ENCODE measurements around the gene COPS9. TPM values are rescaled to one million over a fixed set of nuclear protein-coding genes. Genes with fewer than 3 reads are reported as not detected.

Gene COPS9
- total RNA-seq, 2 donors from 2014 or later = 156 to 179 TPM

DNA sequence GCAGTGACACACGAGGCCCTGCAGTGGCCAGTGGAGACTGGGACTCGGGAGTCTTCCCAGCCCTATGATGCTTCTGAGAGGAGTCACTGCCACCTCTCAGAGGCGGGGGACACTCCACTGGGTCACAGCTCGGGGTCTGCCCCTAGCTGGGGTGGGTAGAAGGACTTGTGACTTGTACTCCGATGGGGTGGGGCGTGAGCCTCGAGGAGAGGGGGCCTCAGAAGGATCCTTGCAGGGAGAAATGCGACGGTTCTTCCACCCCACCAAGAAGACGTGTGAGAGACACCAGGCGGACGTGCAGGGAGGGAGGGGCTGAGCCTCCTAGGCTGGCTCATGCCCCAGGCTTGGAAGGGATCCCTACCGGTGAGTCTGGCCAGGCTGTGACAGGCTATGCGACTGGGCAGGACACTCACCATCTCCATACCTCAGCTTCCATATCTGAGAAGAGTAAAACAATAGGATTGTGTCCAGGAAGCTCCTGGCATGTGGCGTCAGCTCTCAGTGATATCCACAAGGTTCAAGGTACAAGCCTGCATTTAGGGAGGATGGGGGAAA lies 15.4 kb upstream of the COPS9 start:
- TF ChIP-seq POLR2A (IDR thresholded peaks at IDR 0.05) (no peak), CTCF (IDR thresholded peaks at IDR 0.05) (no peak), POLR2AphosphoS5 (IDR thresholded peaks at IDR 0.05) (no peak)
- WGBS = 29% methylated on average over 15 of the region's 15 CpGs
- no peaks in the 10 kb centered on the region for H3K27me3 ChIP-seq (replicated peaks; ENCODE audit: insufficient read depth)
- H3K27ac ChIP-seq = no peak overlapping the region
- H3K4me3 ChIP-seq = no peak overlapping the region
- intact Hi-C loops (cut with DNase I) = no loop called here
- H3K36me3 ChIP-seq = no peaks in the 10 kb centered on the region
- no peaks in the 10 kb centered on the region for H3K9me3 ChIP-seq
- H3K4me1 ChIP-seq (replicated peaks) = no peaks in the 10 kb centered on the region
- DNase-seq (ENCODE audit: low spot score) = no peak

GRCh38 chr2:240149943-240150784 lies 14.1 kb upstream of the COPS9 start:
- TF ChIP-seq CTCF (IDR thresholded peaks at IDR 0.05) = peak; percentile 13 to 59 (median 36)
- no peak for TF ChIP-seq POLR2AphosphoS5 (IDR thresholded peaks at IDR 0.05)
- DNase-seq (ENCODE audit: low spot score) = no peak
- 36% methylated on average over 12 of the region's 12 CpGs for WGBS
- Histone ChIP-seq H3K36me3 (no peaks in the 10 kb centered on the region), H3K4me3 (no peak overlapping the region), H3K27ac (no peak overlapping the region), H3K4me1 (replicated peaks) (no peaks in the 10 kb centered on the region), H3K27me3 (replicated peaks; ENCODE audit: insufficient read depth) (no peaks in the 10 kb centered on the region), H3K9me3 (no peaks in the 10 kb centered on the region)
- intact Hi-C loops (cut with DNase I) = no loop called here

- no peak for DNase-seq (ENCODE audit: low spot score)
- Histone ChIP-seq H3K27me3 (replicated peaks; ENCODE audit: insufficient read depth) (no peaks in the 10 kb centered on the region), H3K4me1 (replicated peaks) (no peaks in the 10 kb centered on the region), H3K36me3 (no peaks in the 10 kb centered on the region), H3K9me3 (no peaks in the 10 kb centered on the region), H3K4me3 (no peak overlapping the region), H3K27ac (no peak overlapping the region)
- TF ChIP-seq POLR2AphosphoS5 (IDR thresholded peaks at IDR 0.05) (no peak), CTCF (IDR thresholded peaks at IDR 0.05) (no peak), POLR2A (IDR thresholded peaks at IDR 0.05) (no peak)
- WGBS = 84% methylated on average over 20 of the region's 20 CpGs
- intact Hi-C loops (cut with DNase I) = no loop called here
Measured at GRCh38 chr2:240147911-240148587, 11.9 kb upstream of the COPS9 start.

DNA sequence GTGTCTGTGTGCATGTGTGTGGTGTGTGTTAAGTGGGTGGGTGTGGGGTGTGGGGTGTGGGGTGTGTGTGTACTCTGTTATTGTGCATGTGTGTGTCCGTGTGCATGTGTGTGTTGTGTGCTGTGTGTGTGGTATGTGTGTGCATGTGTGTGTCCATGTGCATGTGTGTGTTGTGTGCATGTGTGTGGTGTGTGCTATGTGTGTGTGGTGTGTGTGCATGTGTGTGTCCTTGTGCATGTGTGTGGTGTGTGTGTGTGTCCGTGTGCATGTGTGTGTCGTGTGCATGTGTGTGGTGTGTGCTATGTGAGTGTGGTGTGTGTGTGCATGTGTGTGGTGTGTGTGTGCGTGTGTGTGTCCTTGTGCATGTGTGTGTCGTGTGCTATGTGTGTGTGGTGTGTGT lies 11.3 kb upstream of the COPS9 start:
- intact Hi-C loops (cut with DNase I) = no loop called here

More for the DNA sequence above, 11.3 kb upstream of the COPS9 start:
- no peak overlapping the region for H3K27ac ChIP-seq
- DNase-seq (ENCODE audit: low spot score) = no peak
- H3K4me1 ChIP-seq (replicated peaks) = no peaks in the 10 kb centered on the region
- H3K4me3 ChIP-seq = no peak overlapping the region
- TF ChIP-seq POLR2AphosphoS5 (IDR thresholded peaks at IDR 0.05) = no peak
- TF ChIP-seq CTCF (IDR thresholded peaks at IDR 0.05) = no peak
- no peak for TF ChIP-seq POLR2A (IDR thresholded peaks at IDR 0.05)
- 81% methylated on average over 5 of the region's 5 CpGs for WGBS
- H3K9me3 ChIP-seq = no peaks in the 10 kb centered on the region
- H3K27me3 ChIP-seq (replicated peaks; ENCODE audit: insufficient read depth) = no peaks in the 10 kb centered on the region
- no peaks in the 10 kb centered on the region for H3K36me3 ChIP-seq
